ENCODE data around the gene AATK.

DNA sequence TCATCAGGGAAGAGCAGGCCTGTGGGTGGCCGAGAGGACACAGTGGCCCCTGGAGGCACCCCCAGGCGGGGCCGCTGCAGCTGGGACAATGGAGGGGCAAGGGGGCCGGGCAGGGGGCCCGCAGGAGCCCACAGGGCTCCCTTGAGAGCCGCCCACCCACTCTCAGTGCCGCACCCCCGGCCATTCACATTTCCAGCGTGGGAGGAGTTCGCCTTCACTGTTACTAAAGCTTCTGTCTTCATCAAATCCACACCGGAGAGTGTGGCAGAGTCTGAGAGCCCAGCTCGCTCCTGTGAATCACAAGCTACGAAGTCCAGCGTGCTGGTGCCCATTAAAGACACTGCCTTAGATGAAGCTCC, 21.6 kb downstream of the AATK start:
- TF ChIP-seq ZFP3 (CRISPR knock-in tag; IDR thresholded peaks at IDR 0.05): no peak
- TF ChIP-seq BACH2 (CRISPR knock-in tag; IDR thresholded peaks at IDR 0.05; ENCODE audit: borderline replicate concordance): no peak
- no peak for TF ChIP-seq TOX (CRISPR knock-in tag; IDR thresholded peaks at IDR 0.05; ENCODE audit: borderline replicate concordance)
- TF ChIP-seq GLIS3 (CRISPR knock-in tag; IDR thresholded peaks at IDR 0.05): no peak

Measured in SK-N-SH treated with all-trans-retinoic acid at 6 μM for 48 hours (cell line).